ENCODE results near the gene TNNI2. TPM values are rescaled to one million over a fixed set of nuclear protein-coding genes. Genes with fewer than 3 reads are reported as not detected.
A peak's percentile ranks its signal among the peaks of the same experiment; 100 is the strongest.

The TNNI2 gene
- total RNA-seq (2014; rRNA removed; shearing (Covaris generic)), result 2.5 and 7.3 TPM in 2 replicates
- 8.7 and 14.3 TPM in 2 replicates for total RNA-seq (2022)
- percentile 35 among the genes with signal in this experiment for Bru-seq, nascent RNA
- percentile 37 among the genes with signal in this experiment for BruChase-seq, experiment 1, labeled RNA remaining after a 6-hour chase
- percentile 32 among the genes with signal in this experiment for BruChase-seq, experiment 2, labeled RNA remaining after a 2-hour chase
- long read RNA-seq, partial matches to known transcripts, result 1 of 6 reads
- long read RNA-seq, other reads (novel, unspliced or antisense), result 3 of 6 reads

DNA sequence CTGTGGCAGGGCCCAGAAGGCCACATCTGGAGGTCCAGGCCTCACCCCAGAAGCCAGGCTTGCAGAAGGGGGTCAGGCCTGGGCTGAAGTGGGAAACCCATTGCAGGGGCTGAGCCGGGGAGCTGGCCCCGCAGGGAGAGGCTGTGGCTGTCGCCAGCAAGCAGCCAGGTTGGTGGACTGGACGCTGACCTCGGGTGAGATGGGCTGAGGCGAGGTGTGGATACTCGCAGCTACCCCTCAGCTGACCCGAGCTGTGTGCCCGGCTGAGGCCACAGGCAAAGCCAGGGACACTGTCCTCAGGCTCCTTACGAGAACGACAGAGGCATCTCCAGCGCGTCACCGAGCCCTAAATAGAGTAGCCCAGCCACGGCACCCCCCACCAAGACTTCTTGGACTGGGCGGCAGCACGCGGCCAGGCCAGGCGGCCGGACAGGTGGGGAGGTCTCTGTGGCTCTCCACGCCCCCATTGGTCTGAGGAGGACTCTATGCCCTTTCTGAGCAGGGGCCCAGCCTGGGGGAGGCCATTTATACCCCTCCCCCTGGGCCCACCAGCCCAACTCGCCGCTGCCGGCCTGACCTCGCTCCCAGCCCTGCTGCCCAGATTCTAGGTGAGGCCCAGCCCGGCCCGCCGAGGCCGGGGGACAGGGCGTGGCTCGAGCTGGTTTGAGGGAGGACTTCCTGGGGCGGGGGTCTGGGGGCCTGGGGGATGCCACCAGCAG, at the start of gene TNNI2:
Gene TNNI2 (plus strand): TSS at position 556 of the 719 bp plus-strand sequence. CDS start 716 bp downstream, outside the sequence.
- H3K4me3 ChIP-seq (ENCODE audit: low read depth, low read length, poor library complexity, severe bottlenecking), result peak within 1 kb of the TSS; percentile 57
- intact Hi-C loops (cut with micrococcal nuclease; ENCODE audit: unreplicated experiment), result no loop called here
- no TSS peak for BruUV-seq (replicated peaks)
- CTCF ChIA-PET (ENCODE audit: unreplicated experiment), result interaction anchor here (0.6 kb wide), 1 partner anchor 169 kb away, joined by 3 read pairs; no protein-coding TSS in a partner anchor
- H3K9me3 ChIP-seq (ENCODE audit: low read length), result no peaks in the 10 kb centered on the region
- no peaks in the 10 kb centered on the region for H3K36me3 ChIP-seq (ENCODE audit: insufficient read depth, low read length)
- no peak for DNase-seq (ENCODE audit: low spot score)
- peak within 1 kb of the TSS; percentile 70; the same call in 1 of the 2 replicates for H2AFZ ChIP-seq (ENCODE audit: low read length)
- H3K4me2 ChIP-seq (ENCODE audit: low read length), result peak within 1 kb of the TSS; percentile 94
- H4K20me1 ChIP-seq (ENCODE audit: insufficient read depth, low read length), result no peaks in the 10 kb centered on the region
- POLR2A ChIA-PET, result interaction anchor here (0.8 to 1.2 kb wide), 2 partner anchors 12 to 15 kb away, joined by 3 to 4 read pairs; partner anchors contain the start of gene LSP1
- H3K9me2 ChIP-seq (ENCODE audit: insufficient read depth, low read length), result no peaks in the 10 kb centered on the region
- peak within 1 kb of the TSS; percentile 43 for H3K27ac ChIP-seq (ENCODE audit: low read depth, low read length, poor library complexity, severe bottlenecking)
- TF ChIP-seq, protein P1, sequence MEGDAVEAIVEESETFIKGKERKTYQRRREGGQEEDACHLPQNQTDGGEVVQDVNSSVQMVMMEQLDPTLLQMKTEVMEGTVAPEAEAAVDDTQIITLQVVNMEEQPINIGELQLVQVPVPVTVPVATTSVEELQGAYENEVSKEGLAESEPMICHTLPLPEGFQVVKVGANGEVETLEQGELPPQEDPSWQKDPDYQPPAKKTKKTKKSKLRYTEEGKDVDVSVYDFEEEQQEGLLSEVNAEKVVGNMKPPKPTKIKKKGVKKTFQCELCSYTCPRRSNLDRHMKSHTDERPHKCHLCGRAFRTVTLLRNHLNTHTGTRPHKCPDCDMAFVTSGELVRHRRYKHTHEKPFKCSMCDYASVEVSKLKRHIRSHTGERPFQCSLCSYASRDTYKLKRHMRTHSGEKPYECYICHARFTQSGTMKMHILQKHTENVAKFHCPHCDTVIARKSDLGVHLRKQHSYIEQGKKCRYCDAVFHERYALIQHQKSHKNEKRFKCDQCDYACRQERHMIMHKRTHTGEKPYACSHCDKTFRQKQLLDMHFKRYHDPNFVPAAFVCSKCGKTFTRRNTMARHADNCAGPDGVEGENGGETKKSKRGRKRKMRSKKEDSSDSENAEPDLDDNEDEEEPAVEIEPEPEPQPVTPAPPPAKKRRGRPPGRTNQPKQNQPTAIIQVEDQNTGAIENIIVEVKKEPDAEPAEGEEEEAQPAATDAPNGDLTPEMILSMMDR (conservative IDR thresholded peaks at IDR 0.05; ENCODE audit: low read length), result no peak
- no peak for TF ChIP-seq EZH2phosphoT487 (IDR thresholded peaks at IDR 0.05; ENCODE audit: borderline replicate concordance, low read depth, low read length)
- H3K79me2 ChIP-seq (ENCODE audit: insufficient read depth, low read depth, low read length), result no peaks in the 10 kb centered on the region
- H3K4me1 ChIP-seq (ENCODE audit: insufficient read depth, low read length, poor library complexity, severe bottlenecking), result peaks cover 33% of the 10 kb centered on the region

DNA sequence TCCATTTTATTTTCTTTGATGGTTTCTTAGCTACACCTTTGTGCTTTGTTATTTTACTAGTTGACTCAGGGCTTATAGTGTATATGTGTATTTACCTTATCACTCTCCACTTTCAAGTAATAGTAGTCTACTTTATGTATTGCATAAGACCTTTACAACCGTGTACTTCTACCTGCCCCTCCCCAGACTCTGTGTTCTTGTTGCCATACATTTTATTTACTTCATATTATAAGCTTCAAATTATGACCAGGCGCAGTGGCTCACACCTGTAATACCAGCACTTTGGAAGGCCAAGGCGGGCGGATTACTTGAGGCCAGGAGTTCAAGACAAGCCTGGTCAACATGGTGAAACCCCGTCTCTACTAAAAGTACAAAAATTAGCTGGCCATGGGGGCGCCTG, 46.9 kb upstream of the TNNI2 start:
- no peaks in the 10 kb centered on the region for H3K9me2 ChIP-seq (ENCODE audit: insufficient read depth, low read length)
- TF ChIP-seq, protein P1 (conservative IDR thresholded peaks at IDR 0.05; ENCODE audit: low read length), result no peak
- TF ChIP-seq EZH2phosphoT487 (IDR thresholded peaks at IDR 0.05; ENCODE audit: borderline replicate concordance, low read depth, low read length), result no peak
- no peak overlapping the region for H3K27ac ChIP-seq (ENCODE audit: low read depth, low read length, poor library complexity, severe bottlenecking)
- H2AFZ ChIP-seq (ENCODE audit: low read length), result no peak overlapping the region
- H4K20me1 ChIP-seq (ENCODE audit: insufficient read depth, low read length), result no peaks in the 10 kb centered on the region
- intact Hi-C loops (cut with micrococcal nuclease; ENCODE audit: unreplicated experiment), result no loop called here
- ChIA-PET CTCF (ENCODE audit: unreplicated experiment) (no interaction called here), POLR2A (interaction anchor here (0.7 kb wide), 1 partner anchor 239 kb away, joined by 6 read pairs; no protein-coding TSS in a partner anchor)
- H3K4me2 ChIP-seq (ENCODE audit: low read length), result no peak overlapping the region
- no peaks in the 10 kb centered on the region for H3K36me3 ChIP-seq (ENCODE audit: insufficient read depth, low read length)
- BruUV-seq (replicated peaks), result no TSS peak
- H3K79me2 ChIP-seq (ENCODE audit: insufficient read depth, low read depth, low read length), result no peaks in the 10 kb centered on the region
- no peaks in the 10 kb centered on the region for H3K4me1 ChIP-seq (ENCODE audit: insufficient read depth, low read length, poor library complexity, severe bottlenecking)
- no peak overlapping the region for H3K4me3 ChIP-seq (ENCODE audit: low read depth, low read length, poor library complexity, severe bottlenecking)
- no peaks in the 10 kb centered on the region for H3K9me3 ChIP-seq (ENCODE audit: low read length)
- DNase-seq (ENCODE audit: low spot score), result no peak

Data from OCI-LY7 (cell line).